B cell (primary cell): Measurements from ENCODE around the gene RGS14. TPM values are rescaled to one million over a fixed set of nuclear protein-coding genes. Genes with fewer than 3 reads are reported as not detected.

Experiments
- ATAC-seq: fragments of 200-7000 bp; cut with Tn5 transposase; one replicate; pipeline ENCODE4 v1.10.0; 2021; ENCODE audit warnings: low read depth, mild to moderate bottlenecking, moderate number of reproducible peaks, moderate library complexity
- CTCF ChIA-PET: fragments of 350-600 bp; sonication (Branson Sonifier 250); formaldehyde crosslinking; loops from one replicate; lab custom pipeline; 2021; ENCODE audit warnings: antibody characterized with exemption, inconsistent platforms; lab: Charles Lee
- POLR2A ChIA-PET: fragments of 350-600 bp; sonication (Branson Sonifier 250); formaldehyde crosslinking; loops from one replicate; lab custom pipeline; 2021; ENCODE audit warnings: antibody characterized with exemption; lab: Charles Lee
- DNase-seq: peaks from one replicate; pipeline ENCODE4 v3.0.0; 2013
- H2AFZ ChIP-seq: 2 replicates; pipeline ENCODE4 v1.6.1; 2012; ENCODE audit warnings: mild to moderate bottlenecking, low read depth, low read length; ENCODE audit not compliant: insufficient read depth, poor library complexity, severe bottlenecking
- H3K27ac ChIP-seq, 2 donors: 1 replicate in 1 of 2; 2 replicates in 1 of 2; pipeline ENCODE4 v1.5.1; 2012 to 2013; ENCODE audit warnings: low read length in 2 of 2, mild to moderate bottlenecking in 2 of 2, moderate library complexity in 1 of 2
- H3K27me3 ChIP-seq, 4 experiments: fragments of 200-600 bp in 1 of 4; sonication (generic) in 1 of 4; replicated peaks in 1 of 4; 1 replicate in 2 of 4; 2 replicates in 2 of 4; pipeline versions ENCODE4 v1.6.1 to v1.7.0; 2013 to 2016; ENCODE audit warnings: low read length in 3 of 4, mild to moderate bottlenecking in 2 of 4, mixed read lengths in 1 of 4, moderate library complexity in 1 of 4; ENCODE audit not compliant: insufficient read depth in 4 of 4, control insufficient read depth in 3 of 4; ENCODE audit errors: control extremely low read depth in 1 of 4
- H3K36me3 ChIP-seq, 2 experiments: replicated peaks in 1 of 2; 1 replicate in 1 of 2; 2 replicates in 1 of 2; pipeline versions ENCODE4 v1.6.1 to v1.7.1; 2013; ENCODE audit warnings: low read length in 1 of 2; ENCODE audit not compliant: insufficient read depth in 2 of 2, control insufficient read depth in 1 of 2; ENCODE audit errors: control extremely low read depth in 1 of 2, extremely low read depth in 1 of 2
- H3K4me1 ChIP-seq, 2 donors: fragments of 200-600 bp in 1 of 2; sonication (generic) in 1 of 2; 1 replicate in 1 of 2; 2 replicates in 1 of 2; pipeline versions ENCODE4 v1.5.1 to v1.6.1; 2013 to 2017; ENCODE audit warnings: low read length in 2 of 2; ENCODE audit not compliant: control insufficient read depth in 2 of 2, insufficient read depth in 2 of 2
- H3K4me2 ChIP-seq: replicated peaks from 2 replicates; pipeline ENCODE3; 2012; ENCODE audit warnings: mild to moderate bottlenecking, low read depth, low read length; ENCODE audit not compliant: poor library complexity, severe bottlenecking
- H3K4me3 ChIP-seq, 5 experiments: fragments of 200-600 bp in 1 of 5; sonication (generic) in 1 of 5; 1 replicate in 3 of 5; 2 replicates in 2 of 5; pipeline versions ENCODE4 v1.5.1 to v1.7.0; 2011 to 2016; ENCODE audit warnings: low read length in 4 of 5, mild to moderate bottlenecking in 4 of 5, low read depth in 2 of 5, control low read depth in 1 of 5, moderate library complexity in 1 of 5; ENCODE audit not compliant: insufficient read depth in 1 of 5; ENCODE audit errors: control extremely low read depth in 1 of 5, extremely low read depth in 1 of 5
- H3K79me2 ChIP-seq: fragments of 200-600 bp; sonication (generic); one replicate; pipeline ENCODE4 v1.6.0; 2016; ENCODE audit warnings: low read length; ENCODE audit not compliant: control insufficient read depth, insufficient read depth
- H3K9ac ChIP-seq: fragments of 200-600 bp; sonication (generic); 2 replicates; pipeline ENCODE4 v1.6.1; 2017; ENCODE audit warnings: mild to moderate bottlenecking, low read length, moderate library complexity
- H3K9me3 ChIP-seq, 3 donors: one replicate each; pipeline versions ENCODE4 v1.6.1 to v1.7.1; 2013; ENCODE audit warnings: low read length in 2 of 3; ENCODE audit not compliant: control insufficient read depth in 2 of 3, insufficient read depth in 1 of 3; ENCODE audit errors: control extremely low read depth in 1 of 3
- H4K20me1 ChIP-seq: 2 replicates; pipeline ENCODE4 v1.6.0; 2012; ENCODE audit warnings: mild to moderate bottlenecking, low read length; ENCODE audit not compliant: insufficient read depth, control insufficient read depth, poor library complexity, severe bottlenecking
- H3K27ac Mint-ChIP-seq: one replicate; pipeline ENCODE4 v1.8.0; 2021; ENCODE audit warnings: mixed read lengths
- H3K27me3 Mint-ChIP-seq: one replicate; pipeline ENCODE4 v1.8.0; 2021; ENCODE audit warnings: mixed read lengths
- H3K4me1 Mint-ChIP-seq: one replicate; pipeline ENCODE4 v1.8.0; 2021; ENCODE audit warnings: mixed read lengths
- H3K4me3 Mint-ChIP-seq: one replicate; pipeline ENCODE4 v1.8.0; 2021; ENCODE audit warnings: mixed read lengths
- H3K9me3 Mint-ChIP-seq: one replicate; pipeline ENCODE4 v1.8.0; 2022; ENCODE audit warnings: mixed read lengths; ENCODE audit not compliant: insufficient read depth
- CTCF ChIP-seq: fragments of 200-600 bp; IDR thresholded peaks from one replicate; pipeline ENCODE4 v1.8.0; 2022; ENCODE audit warnings: antibody characterized with exemption, mild to moderate bottlenecking
- EZH2 ChIP-seq: IDR thresholded peaks from 2 replicates; pipeline ENCODE4 v1.6.1; 2012; ENCODE audit warnings: borderline replicate concordance, low read depth, mild to moderate bottlenecking, moderate library complexity, low read length; ENCODE audit not compliant: insufficient read depth, poor library complexity, severe bottlenecking
- WGBS: methylation state at CpG from one replicate; pipeline ENCODE4 v1.1.5; 2013; ENCODE audit warnings: missing lambda C conversion rate; ENCODE audit not compliant: insufficient coverage; 5-methylcytosine and 5-hydroxymethylcytosine counted together
- intact Hi-C: fragments of 100-400 bp; cut with micrococcal nuclease; formaldehyde crosslinking; loops from one replicate; pipeline ENCODE4 v1.10.0; 2022
- polyA plus RNA-seq: library from polyadenylated mRNA; depleted of rRNA; stranded (reverse); fragments of >200 nt; gene quantifications from 2 replicates; pipeline ENCODE4 v1.2.3, GENCODE V29; 2012
- total RNA-seq, 2 donors: library from RNA; stranded (reverse); fragments of 120-200 nt in 1 of 2; gene quantifications; 1 replicate in 1 of 2; 2 replicates in 1 of 2; pipeline versions ENCODE4 v1.2.3 to v1.2.4, GENCODE V29; 2013 to 2022

The RGS14 gene
- total and polyA plus RNA-seq, 2 donors (not counting 1 experiment from before 2014, with no cell fraction given) = 85.8 to 184 TPM

DNA sequence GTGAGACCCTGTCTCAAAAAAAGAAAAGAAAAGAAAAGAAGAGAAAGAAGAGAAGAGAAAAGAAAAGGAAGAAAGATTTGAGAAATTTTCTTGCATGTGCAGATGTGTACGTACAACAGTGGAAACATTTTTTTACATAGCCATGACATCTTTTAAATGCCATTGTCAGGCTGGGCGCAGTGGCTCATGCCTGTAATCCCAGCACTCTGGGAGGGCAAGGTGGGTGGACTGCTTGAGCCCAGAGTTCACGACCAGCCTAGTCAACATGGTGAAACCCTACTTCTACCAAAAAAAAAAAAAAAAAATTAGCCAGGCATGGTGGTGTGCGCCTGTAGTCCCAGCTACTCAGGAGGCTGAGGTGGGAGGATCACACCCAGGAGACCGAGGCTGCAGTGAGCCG lies 12.8 kb upstream of the RGS14 start:
- Mint-ChIP-seq H3K27me3 (no peaks in the 10 kb centered on the region), H3K4me1 (peaks cover 25% of the 10 kb centered on the region), H3K27ac (no peak overlapping the region), H3K9me3 (no peaks in the 10 kb centered on the region), H3K4me3 (no peak overlapping the region)
- no peak for TF ChIP-seq CTCF
- no peak for TF ChIP-seq EZH2
- Histone ChIP-seq H3K79me2 (peaks cover 94% of the 10 kb centered on the region), H3K4me1 (peaks cover 8 to 9% of the 10 kb centered on the region in 2 donors), H3K4me2 (no peak overlapping the region), H3K36me3 (peaks cover 2 to 38% of the 10 kb centered on the region in 2 experiments), H3K4me3 (no peak overlapping the region), H2AFZ (no peak overlapping the region), H3K9me3 (no peaks in the 10 kb centered on the region), H3K9ac (no peak overlapping the region), H4K20me1 (peaks cover 49% of the 10 kb centered on the region), H3K27me3 (no peaks in the 10 kb centered on the region), H3K27ac (no peak overlapping the region)
- ATAC-seq (no peak), DNase-seq (no peak)
- intact Hi-C loops = no loop called here
- ChIA-PET POLR2A (no interaction called here), CTCF (interaction anchor here (0.6 kb wide), 1 partner anchor 78 kb away, joined by 3 read pairs; no protein-coding TSS in a partner anchor)
- WGBS = no CpG with 5 or more reads among the region's 6 CpGs

DNA sequence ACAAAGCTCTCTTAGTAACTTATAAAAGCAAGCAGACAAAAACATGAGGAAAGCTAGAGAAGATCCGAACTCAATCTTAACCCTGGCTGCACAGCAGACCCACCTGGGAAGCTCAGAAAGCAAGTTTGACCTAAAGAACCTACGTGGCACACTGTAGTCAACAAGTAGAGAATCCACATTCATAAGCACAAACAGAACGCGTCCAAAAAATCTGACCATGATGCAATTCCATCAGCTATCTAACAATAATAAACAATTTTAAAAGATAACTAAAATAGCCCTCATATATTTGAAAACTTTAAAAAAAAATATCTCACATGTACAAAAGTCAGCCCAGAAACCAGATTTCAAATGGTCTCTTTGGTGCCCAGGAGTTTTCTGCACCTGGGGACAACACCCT lies 10.9 kb upstream of the RGS14 start:
- Mint-ChIP-seq H3K4me1 (peaks cover 39% of the 10 kb centered on the region), H3K27me3 (no peaks in the 10 kb centered on the region), H3K4me3 (no peak overlapping the region), H3K9me3 (no peaks in the 10 kb centered on the region), H3K27ac (no peak overlapping the region)
- no peaks in the 10 kb centered on the region for H3K9me3 ChIP-seq
- WGBS = 100% methylated on average over 1 of the region's 4 CpGs
- no peak overlapping the region for H3K27ac ChIP-seq
- H3K4me1 ChIP-seq = peaks cover 20 to 22% of the 10 kb centered on the region in 2 donors
- DNase-seq (no peak), ATAC-seq (no peak)
- no peaks in the 10 kb centered on the region for H3K27me3 ChIP-seq
- intact Hi-C loops = no loop called here
- H2AFZ ChIP-seq = no peak overlapping the region
- H3K36me3 ChIP-seq = peaks cover 5 to 33% of the 10 kb centered on the region in 2 experiments
- no peak overlapping the region for H3K4me3 ChIP-seq
- TF ChIP-seq EZH2 (no peak), CTCF (no peak)
- no peak overlapping the region for H3K9ac ChIP-seq
- H3K79me2 ChIP-seq = peaks cover 93% of the 10 kb centered on the region
- ChIA-PET CTCF (interaction anchor here (0.7 to 1.2 kb wide), 2 partner anchors 31 to 36 kb away, joined by 3 read pairs; no protein-coding TSS in a partner anchor), POLR2A (no interaction called here)
- no peak overlapping the region for H3K4me2 ChIP-seq
- H4K20me1 ChIP-seq = peaks cover 41% of the 10 kb centered on the region
